GM19238 (cell line): ENCODE data around the gene TCF7L2.

Experiments
- DNase-seq: peaks from one replicate; pipeline ENCODE4 v3.0.0; 2011; ENCODE audit warnings: low spot score; ENCODE audit not compliant: insufficient read length

The TCF7L2 gene

DNA sequence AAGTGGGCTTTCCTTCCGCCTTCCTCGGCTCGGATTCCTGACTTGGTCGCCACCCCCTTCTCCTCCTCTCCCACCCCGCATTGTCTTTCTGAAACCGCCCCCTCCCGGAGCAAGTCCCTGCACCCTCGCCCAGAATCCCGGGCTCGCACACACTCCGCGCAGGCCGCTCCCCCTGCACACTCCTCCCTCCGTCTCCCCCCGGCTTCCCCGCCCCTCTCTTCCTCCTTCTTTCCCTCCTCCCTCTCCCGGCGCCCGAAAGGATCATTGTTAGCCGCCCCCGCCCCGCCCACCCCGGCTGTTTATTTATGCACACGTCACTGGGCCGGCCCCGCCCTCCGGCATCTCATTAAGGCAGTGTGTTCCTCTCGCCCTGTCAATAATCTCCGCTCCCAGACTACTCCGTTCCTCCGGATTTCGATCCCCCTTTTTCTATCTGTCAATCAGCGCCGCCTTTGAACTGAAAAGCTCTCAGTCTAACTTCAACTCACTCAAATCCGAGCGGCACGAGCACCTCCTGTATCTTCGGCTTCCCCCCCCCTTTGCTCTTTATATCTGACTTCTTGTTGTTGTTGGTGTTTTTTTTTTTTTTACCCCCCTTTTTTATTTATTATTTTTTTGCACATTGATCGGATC lies at the start of gene TCF7L2:
Gene TCF7L2 (plus strand): TSS at position 373 of the 633 bp plus-strand sequence. CDS start 510 bp downstream, outside the sequence.
- DNase-seq: no peak

DNA sequence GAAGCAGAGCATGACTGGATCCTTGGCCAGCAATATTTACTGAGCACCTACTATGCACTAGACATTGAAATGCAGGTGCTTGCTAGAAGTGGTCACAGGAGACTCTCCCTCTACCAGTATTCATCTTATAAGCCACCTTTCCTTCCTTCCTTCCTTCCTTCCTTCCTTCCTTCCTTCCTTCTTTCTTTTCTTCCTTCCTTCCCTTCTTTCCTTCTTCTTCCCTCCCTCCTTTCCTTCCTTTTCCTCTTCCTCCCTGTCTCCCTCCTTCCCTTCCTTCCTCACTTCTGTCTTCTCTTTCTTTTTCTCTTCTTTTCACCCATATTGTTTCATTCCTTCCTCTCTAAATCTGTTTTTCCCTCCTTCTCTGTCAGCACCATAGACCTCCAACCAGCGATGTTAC lies 47.3 kb upstream of the TCF7L2 start:
- DNase-seq: no peak

DNA sequence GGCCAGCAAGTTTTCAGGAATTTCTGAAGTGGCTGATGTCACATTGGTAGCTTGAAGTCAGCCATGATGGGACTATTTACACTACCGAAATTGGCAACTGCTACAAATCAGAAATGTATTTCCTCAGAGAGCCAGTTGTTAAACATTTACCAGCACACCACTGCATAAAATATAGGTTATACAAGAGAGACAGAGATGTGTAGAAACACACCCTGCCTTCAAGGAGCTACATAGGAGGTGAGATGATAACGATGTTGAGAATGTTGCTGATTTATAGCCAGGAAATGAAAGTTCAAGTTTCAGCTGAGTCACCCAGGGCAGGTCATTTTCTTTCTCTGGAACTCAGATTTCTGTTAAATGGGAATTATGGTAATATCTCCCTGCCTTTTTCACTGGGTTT lies 46.0 kb upstream of the TCF7L2 start:
- DNase-seq: no peak

GRCh38 chr10:112906945-112907344 lies 43.1 kb upstream of the TCF7L2 start:
- no peak for DNase-seq

DNA sequence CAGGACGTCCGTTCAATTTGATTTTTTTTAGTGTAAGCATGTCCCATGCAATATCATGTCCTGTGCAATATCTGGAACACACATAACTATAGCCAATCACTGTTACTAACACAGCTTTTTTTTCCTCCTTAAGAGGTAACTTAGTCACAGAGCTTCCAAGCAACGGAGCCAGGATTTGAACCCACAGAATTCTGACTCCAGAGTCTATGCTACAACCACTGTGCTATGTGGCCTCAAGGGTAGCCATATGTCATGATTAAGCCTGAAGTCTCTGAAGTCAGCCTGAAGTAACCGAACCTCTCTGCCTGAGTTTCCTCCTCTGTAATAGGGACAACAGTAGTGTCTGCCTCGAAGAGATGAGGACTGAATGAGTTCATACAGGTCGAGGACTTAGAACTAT lies 42.2 kb upstream of the TCF7L2 start:
- no peak for DNase-seq

DNA sequence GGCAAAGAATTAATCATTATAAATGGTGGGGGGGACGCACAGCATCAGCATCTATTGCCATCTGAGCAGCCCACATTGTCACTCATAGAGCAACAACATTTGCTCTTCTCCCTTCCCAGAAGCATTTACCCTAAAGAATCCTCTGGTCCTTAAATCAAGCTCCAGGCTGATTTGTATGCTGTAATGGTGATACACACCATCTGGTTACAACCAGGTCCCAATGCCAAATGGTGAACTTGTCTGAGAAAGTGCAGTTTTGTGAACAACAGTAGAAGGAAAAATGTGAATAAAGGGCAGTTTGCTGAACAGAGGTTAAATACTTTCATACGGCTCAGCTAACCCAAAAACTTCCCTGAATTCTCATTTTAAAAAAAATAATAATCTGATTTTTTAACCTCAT lies 38.8 kb upstream of the TCF7L2 start:
- no peak for DNase-seq

DNA sequence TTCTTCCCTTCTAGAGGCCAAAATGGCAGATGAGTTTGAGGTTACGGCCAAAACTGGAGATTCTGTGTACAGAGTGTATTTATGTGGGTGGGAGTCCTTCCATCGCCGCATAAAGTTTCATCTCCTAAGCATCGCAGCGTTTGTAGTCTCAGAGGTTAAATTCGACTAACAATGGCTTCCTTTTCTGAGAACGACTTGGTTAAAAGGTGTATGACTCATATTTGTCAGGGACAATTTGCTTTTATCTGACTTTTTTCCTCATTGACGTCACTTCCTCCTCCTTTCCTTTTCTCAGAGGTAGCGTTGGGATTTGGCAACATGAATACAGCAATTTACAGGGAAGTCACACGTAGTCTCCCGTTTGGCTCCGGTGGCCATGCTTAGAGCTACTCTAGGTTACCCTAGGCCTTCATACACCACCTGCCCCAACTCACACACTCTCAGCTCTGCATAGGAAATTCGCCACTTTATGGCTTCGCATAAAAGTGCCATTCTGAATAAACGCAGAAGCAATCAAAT lies 37.6 kb upstream of the TCF7L2 start:
- no peak for DNase-seq

DNA sequence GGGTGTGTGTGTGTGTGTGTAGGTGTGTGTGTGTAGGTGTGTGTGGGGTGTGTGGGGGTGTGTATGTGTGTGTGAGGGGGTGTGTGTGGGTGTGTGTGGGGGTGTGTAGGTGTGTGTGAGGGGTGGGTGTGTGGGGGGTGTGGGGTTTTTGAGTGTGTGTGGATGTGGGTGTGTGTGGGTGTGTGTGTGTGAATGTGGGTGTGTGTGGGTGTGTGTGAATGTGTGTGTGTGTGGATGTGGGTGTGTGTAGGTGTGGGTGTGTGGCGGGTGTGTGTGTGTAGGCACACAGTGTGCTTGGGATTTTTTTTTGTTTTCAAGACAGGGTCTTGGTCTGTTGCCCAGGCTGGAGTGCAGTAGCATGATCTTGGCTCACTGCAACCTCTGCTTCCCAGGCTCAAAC lies 36.8 kb upstream of the TCF7L2 start:
- DNase-seq: no peak

GRCh38 chr10:112913661-112914287 lies 36.3 kb upstream of the TCF7L2 start:
- DNase-seq: no peak

DNA sequence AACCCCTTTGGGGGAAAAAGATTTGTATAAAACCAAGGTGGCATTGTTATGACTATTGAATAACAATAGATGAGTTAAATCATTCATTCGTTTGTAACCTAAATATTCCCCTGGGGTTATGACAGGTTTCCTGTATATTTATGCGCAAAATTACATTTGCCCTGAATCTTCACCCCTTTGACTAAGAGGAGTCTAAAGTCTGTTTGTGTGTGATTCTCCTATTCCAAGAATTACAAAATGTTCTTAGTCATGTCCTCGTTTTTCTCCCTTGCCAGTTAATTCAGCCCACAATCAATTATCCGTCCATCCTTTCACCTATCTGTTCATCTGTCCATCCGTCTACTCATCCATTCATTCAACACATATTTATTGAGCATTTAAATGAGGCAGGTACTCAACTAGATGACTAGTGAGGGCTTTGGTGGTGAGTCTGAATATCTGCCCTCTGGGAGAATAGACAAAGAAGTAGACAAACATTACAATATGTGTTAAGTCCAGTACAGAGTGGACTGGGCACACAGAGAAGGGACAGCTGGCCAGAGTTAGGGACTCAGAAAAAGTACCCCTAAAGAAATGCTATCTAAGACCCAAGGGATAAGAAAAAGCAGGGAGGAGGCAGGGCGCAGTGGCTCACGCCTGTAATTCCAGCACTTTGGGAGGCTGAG lies 35.6 kb upstream of the TCF7L2 start:
- no peak for DNase-seq

DNA sequence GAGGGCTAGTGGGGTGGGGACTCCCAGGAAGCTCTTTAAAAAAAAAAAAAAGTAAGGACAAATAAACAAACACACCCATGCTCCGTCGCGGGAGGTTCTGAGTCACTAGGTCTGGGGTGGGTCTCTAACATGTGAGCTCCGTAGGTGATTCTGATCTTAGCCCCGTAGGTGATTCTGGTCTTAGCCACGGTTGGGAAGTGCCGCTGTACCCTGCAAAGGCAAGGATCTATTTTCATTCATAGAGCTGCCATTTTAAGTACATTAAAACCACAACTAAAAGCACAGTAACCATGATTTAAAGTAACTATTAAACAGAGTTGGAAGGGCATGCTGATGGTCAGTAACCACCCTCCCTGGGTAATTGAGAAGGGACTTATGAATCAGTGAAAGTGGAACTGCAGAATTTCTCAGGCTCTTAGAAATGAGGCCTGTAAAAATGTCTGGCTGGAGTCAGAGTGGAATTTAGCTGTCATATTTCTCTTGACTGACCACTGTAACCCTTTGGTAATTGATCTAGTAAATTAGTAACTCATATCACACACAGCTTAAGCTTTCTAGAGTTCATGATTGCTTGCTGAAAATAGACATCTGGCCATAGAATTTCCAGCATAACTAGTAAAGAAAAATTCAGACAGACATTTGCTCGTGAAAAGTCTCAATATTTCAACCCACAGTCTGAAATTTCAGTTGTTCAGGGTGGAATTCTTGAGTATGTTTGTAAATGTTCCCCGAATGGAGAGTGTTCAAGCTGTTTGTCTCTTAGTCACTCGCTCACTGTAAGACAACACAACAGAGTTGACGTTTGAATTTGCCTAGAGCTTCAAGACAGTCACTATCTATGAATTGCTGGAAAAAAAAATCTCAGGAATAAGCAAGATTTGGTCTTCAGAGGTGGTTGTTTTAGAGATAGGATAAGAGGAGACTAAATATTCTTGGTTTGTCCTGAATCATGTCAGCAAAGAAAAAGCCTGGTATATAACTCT lies 34.2 kb upstream of the TCF7L2 start:
- DNase-seq: no peak

DNA sequence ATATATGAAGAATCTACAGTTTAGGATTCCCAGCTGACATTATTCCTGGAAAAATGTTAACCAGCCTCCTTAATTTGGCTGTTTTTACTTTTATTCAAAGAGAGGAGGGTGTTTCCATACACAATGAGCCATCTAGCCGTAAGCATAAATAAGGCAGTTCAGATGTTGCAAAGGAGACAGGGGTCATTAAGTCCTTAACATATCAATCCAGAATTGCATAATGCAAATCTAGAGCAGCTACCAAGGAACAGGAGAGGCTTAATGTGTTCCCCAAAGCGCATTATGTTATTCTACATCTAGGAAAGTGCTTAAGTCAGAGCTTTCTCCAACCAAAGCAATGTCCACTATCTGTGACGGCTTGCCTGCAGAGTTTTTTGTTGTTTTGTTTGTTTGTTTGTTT lies 32.4 kb upstream of the TCF7L2 start:
- no peak for DNase-seq

DNA sequence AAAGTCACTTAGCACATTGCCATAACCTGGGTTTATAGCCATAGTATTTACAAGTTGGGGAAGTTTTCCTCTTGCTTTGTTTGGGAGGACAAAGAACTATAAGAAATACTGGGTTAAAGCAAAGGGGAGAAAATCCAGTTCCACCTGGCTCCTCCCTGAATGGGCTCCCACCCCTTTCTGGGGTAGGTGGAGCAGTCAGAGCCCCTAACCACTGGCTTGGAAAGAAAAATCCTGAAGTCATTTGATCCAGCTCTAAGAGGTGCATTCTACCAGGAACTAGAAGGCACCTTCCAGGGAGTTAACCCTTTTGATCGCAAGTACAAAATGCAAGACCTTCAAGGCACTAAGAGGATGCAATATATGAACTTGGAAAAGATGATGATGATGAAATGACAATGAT lies 31.3 kb upstream of the TCF7L2 start:
- DNase-seq: no peak

- DNase-seq: no peak
Measured at GRCh38 chr10:112919721-112920120, 30.3 kb upstream of the TCF7L2 start.

DNA sequence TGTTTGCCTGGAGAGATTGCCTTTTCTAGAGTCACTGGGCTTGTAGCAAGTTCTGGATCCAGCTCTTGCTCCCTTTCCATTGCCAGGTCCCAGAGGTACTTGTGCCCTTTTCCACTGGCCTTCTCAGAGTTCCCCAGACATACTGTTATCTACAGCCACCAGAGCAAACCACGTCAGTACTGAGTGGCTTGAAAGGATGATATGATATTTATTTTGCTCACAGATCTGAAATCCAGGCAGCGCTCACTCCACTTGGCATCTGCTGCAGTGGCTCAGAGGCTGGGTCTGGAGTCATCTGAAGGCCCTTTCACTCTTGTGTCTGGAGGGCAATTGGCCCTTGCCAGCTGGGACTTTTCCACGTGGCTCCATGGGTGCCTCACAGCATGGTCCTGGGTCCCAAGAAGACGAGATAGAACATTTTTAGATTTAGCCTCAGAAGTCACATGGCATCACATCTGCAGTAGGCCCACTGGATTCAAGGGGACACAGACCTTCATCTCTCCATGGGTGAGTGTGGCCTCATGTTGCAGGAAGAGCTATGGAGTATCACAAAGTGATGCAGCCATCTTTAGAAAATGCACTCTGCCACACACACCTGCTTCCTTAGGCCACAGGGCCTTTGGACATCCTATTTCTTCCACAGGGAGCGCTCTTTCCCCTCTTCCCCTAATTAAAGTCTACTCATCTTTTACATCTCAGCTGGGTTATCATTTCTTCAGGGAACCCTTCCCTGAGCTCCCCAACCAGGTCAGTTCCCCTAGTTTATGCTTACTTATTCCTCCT lies 22.9 kb upstream of the TCF7L2 start:
- no peak for DNase-seq

DNA sequence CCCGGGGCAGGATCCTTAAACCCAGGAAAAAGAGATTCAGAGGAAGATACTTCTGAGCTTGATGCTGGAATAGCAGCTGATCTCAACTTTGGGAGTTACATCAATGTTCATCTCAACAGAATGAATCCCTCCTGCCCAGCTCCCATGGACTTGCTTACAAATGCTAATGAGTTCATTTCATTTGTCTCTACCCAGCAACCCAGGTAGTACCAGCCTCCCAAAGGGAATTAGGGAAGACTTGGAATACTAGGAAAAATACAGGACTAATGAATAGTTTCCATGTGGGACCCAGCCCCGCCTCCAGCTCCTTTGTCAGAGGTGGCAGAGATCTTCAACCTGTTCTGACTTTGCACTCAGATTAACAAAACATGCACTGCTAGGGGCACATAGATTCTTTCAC lies 22.1 kb upstream of the TCF7L2 start:
- DNase-seq: no peak

DNA sequence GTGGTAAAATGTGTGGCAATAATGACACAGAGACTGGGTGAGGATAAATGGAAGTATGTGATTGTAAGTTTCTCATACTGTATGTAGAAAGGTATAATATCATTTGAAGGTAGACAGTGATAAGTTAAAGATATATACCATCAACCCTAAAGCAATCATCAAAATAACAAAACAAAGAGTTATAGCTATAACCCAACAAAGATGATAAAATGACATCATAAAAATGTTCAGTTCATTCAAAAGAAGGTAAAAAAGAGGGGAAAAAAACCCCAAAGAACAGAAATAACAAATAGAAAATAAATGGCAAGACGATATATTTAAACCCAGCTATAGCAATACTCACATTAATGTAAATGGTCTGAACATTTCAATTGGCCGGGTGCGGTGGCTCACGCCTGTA lies 17.4 kb upstream of the TCF7L2 start:
- no peak for DNase-seq

GRCh38 chr10:112934193-112934592 lies 15.9 kb upstream of the TCF7L2 start:
- DNase-seq: no peak

GRCh38 chr10:112938808-112939482 lies 11.1 kb upstream of the TCF7L2 start:
- no peak for DNase-seq

DNA sequence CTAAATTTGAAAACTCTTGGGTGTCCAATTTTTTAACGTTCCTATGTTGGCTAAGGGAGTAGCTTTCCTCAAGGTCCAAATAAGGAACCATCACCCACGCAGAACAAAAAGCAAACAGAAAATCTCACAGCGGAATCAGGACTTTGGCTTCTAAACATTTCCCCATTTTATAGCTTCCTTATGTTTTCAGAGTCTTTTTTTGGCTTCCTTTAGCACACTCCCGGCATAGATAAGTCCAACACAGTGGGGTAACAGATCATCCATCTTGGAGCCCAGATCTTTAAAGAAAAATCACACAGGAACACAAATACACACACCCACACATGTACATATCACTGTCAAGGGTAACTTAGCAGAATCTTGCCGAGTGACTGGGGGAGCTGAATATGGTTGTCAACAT lies 4.2 kb upstream of the TCF7L2 start:
- DNase-seq: no peak
